Occipital lobe (tissue), 2 donors: ENCODE data around the gene SLC19A1. TPM values are rescaled to one million over a fixed set of nuclear protein-coding genes. Genes with fewer than 3 reads are reported as not detected.
A peak's percentile ranks its signal among the peaks of the same experiment; 100 is the strongest.

Experiments used
- DNase-seq: peaks from one replicate; lab custom pipeline; 2025; lab: John Stamatoyannopoulos, UW
- total RNA-seq: library from RNA; depleted of rRNA; stranded (reverse); fragments of >200 nt; gene quantifications from one replicate; pipeline ENCODE4 v1.2.3, GENCODE V29; 2014

The SLC19A1 gene
- total RNA-seq, 1 donor from 2014 or later: 10.8 TPM

DNA sequence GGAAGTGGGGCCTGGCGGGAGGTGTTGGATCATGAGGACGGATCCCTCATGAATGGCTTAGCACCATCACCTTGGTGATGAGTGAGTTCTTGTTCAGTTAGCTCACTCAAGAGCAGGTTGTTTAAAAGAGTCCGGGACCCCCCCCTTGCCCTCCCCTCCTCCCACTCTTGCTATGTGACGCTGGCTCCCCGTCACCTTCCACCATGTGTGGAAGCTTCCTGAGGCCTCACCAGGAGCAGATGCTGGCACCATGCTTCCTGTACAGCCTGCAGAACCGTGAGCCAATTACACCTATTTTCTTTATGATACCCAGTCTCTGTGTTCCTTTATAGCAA, 3.0 kb upstream of the SLC19A1 start:
- DNase-seq: no peak

DNA sequence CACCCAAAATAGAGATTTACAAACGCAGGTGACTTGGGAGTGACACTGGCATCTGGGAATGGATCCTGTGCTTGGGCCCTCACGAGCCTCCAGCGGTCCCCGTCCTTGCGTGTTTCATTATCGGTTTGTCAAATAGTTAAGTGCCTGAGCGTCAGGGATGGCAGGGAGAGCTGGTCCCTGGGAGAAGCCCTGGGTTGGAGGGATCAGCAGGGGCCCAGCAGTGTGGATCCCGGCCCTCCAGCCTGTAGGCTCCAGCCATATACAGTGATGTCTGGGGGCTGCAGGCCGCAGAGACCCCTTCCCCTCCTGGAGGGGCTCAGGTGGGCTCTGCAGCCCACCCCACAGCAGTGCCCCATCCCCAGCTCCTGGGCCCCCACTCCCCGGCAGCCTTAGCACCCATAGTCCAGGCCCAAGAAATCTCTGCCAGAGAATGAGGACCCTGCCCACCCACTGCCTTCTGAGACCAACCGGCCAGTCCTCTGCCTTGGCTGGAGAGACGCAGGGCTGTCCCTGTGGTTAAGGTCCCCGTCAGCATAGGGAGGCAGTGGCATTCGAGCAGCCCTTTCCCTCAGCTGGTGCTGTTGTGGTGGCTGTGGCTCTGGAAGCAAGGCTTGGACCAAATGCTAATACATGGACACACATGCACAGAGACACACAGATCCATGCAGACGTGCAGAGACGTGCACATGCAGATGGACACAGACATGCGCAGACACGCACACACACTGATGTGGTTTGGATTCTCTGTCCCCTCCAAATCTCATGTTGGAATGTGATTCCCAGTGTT, 2.4 kb upstream of the SLC19A1 start:
- no peak for DNase-seq

DNA sequence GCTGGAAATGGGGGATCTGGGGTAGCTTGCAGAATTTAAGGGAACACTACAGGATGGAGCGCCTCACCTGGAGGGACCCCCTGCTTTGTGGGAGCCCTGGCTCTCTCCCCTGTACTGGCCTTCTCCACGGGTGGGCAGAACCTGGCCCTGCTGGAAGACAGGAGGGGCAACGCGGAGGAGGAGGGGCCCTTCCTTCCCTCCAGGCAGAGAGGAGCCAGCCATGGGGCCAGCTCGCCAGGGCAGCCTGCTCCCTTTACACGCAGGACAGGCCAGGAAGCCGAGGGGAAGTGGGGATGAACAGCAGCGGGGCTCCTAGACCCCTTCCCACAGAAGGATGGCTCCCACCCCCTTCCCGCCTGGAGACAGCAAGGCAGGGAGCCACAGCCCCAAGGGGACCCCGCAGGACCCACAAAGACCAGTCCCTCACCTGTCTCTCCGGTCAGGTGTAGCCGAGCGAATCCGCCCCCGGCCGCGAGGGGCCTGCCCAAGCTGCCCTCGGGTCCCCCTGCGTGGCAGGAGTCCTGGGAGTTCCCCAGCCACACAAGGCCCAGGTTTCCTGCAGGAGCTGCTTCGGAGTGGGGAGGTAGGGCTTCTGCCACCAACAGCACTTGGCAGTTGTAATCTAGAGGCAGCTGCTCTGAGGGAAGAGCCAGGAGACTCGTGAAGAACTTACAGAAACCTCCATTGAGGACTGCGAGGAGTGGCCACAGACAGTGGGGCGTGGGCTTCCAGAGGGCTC, 1.6 kb upstream of the SLC19A1 start:
- DNase-seq: no peak

DNA sequence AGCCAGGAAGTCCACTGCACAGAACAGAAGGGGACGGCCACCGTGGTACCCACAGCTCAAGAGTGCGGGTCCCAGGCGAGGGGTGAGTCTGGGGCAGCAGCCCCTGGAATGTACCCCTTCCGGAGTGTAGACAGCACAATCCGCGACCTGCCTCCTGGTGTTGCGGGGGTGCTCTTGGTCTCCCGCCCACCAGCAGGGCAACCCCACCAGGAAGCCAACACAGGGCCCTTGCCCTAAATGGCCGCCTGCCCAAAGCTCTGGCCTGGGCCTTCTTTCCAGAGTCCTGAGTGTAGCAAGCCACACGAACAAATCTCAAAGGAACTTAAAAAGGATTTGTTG, 1.1 kb upstream of the SLC19A1 start:
- no peak for DNase-seq

DNA sequence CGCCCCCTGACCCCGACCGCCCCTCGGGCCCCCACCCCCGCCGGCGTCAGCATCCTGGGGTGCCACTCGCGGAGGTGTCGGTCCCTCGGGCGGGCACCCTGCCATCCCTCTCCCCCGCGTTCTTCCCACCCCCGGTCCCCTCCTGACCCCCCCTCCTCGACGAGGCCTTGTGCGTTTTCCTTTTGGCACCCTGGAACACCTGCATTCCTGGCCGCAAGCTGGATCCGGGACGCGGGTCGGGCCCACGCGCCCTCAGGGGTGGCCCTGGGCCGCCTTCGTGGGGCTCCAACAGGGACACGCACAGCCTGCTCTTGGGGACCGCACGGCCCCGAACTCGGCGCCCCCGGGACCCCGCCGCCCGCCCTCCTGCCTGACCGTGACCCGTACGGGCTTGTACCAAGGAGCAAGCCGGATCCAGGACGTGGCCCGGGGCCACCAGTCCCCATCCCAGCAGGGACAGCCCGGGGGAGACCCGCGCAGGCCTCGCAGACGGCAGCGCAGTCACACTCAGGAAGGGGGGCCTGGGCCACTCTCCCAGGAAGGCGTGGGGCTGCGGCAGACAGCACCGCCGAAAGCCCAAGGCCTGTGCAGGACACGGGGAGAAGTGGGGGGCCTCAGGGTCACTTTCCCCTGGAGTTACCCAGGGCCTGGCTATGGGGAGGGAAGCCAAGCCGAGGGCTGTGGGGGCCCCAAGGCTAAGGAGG, 579 bp upstream of the SLC19A1 start:
- no peak for DNase-seq

DNA sequence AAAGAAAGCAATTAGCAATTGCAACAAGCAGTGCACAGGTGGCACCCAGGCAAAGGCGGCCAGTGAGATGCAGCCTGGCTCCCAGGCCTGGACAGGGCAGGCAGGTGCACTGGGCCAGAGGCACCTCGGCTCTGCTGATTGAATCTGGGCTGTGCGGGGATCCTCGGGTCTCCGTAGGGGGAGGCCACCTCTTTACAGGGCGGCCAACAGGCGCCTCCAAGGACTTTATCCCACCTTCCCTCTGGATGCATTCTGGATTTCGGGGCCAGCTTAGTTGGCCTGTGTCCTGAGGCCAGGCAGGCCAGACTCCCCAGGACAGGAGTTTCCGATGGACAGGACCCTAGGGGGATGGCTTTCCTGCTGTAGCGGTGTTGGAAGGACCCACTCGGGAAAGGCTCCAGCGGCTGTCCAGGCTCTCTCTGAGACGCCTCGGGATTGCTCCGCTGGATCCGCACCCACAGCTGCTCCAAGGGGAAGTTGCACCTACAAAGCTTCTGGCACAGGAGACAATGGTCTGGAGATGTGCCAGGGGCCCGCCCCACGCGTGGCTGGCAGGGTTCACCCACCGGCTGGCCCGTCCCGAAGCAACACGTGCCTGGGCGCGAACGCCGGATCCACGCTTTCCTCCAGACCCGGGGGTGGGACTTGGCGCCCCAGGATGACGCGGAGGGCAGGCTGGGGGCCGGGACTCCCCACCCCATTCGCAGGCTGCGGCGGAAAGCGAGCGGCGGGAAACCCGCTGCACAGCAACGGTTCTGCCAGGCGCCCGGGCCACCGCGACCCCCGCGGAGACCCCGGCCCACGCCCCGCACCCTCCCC, 810 bp downstream of the SLC19A1 start:
- DNase-seq: peak; percentile 52

DNA sequence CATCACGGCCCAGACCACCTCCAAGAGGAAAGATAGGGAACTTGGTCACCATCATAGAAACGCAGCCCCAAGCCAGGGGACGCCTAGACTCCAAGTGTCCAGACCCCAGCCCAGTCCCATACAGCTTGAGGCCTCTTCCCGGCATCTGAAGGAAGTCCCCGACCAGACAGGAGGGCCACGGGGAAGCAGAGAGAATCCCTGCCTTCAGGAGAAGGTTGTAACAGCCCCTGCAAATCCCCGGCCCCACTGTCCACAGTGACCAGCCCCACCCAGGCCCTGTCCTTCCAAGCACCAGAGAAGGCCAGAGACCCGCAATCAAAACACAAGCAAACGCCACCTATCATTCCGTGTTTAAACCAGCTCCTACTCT, 1.7 kb downstream of the SLC19A1 start:
- DNase-seq: no peak

DNA sequence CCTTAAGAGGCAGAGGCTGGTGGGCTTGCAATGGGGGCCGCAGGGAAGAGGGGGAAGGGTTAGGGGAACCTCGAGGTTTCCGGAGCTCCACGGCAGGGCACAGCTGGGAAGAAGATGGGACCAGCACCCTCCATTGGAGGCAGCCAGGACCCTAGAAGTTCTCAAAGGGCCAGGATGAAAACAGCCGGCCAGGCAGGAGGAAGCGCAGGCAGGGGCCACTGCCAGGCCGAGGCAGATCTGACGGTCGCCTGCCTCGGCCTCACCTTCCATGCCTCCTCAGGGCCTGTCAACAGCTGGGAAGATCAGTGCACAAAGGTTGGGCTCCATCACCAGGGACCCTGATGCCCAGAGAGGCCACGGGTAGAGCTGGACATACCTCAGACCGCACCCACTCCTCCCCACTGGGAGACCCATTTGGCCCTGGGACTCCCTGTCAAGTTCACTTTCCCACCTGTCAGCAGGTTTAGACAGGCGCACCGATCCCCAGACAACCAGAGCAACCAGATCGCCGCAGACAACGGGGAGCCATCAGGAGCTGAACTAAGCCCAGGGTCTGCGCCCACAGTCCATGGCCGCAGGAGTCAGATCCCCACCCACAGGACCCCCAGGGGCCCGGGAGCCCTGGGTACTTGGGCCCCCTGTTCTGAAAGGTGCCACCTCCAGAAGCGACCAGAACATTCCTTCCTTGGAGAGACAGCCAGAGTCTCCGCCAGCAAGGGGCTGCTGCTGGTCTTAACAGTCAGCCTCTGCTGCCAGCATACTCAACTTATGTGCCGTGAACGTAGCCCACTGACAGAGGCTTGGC, 2.2 kb downstream of the SLC19A1 start:
- DNase-seq: no peak

DNA sequence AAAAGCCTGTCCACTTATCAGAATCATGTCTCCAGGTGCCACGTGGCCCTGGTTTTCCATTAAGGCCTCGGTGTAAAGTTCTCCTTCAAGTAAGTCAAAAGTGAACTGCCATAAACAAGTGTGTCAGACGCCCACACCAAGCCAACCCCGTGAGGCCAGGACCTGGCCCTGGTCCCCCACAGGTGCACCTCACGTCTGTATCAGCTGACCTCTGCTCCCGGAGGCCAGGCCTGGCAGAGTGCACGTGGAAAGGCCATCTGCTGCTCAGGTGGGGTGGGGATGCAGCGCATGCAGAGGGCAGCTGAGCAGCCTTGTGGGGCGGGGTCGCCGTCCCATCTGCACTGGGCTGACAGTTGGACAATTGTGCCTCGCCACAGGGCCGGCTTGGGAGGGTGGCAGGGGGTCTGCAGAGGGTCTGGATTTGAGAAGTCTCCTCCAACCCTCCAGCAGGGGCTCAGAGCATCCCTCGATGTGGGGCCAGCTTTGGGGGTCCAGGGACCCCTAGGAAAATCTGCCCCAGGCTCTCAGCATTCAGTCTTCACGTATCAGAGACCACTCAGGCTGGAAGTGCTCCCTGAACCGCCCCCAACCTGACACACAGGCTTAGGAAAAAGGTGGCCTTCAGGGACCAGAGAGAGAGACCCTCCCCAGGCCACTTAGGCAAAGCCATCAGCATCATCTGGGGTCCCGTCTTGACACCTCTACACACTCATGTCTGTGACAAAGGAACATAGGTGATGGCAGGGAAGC, 3.0 kb downstream of the SLC19A1 start:
- DNase-seq: no peak

DNA sequence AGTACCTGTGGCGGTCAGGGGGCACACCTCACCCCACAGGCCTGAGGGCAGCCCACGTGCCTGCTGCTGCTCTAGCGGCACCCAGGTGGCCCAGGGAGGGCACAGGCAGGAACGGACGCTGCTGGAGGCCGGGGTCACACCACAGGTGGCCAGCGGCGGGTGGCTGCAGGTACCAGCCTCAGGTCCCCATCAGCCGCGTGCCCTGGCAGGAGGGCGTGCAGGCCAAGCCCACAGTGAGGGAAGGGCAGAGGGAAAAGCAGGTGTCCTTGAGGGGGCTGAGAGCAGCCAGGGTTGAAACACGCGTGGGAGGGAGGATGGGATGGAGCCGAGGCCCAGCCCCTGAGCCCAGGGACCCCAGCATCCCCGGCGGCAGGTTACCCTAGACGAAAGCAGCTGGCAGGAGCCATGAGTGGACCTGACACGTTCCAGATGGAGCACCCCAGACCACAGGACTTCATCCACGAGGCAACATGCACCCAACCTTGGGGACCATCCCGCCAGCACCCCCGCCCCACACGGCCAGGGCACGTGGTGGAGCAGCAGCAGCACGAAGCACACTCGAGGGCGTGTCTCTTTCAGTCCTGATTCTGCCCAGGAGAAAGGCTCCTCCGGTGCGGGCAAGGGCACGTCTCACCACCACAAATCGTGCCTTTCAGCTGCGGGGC, 3.7 kb downstream of the SLC19A1 start:
- no peak for DNase-seq

DNA sequence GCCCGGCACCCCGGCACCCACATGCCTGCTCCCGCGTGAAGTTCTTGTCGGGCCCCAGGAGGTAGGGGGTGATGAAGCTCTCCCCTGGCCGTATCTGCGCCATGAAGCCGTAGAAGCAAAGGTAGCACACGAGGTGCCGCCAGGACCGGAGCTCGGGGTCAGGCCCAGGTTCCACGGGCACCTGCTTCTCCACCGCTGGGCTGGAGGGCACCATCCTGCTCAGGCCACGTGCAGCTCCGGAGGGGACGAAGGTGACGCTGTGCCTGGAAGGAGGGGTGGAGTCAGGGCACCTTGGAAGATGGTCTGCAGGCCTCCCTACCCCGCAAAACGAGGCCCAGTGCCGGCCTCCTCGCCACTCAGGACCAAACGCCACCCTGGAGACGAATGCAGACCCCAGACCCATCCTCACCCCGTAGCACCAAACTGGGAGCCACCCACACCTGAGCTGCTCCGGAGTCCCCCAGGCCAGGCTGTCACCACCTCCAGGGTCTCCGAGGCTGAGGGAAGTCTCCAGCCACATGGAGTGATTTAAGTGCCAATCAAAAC, 4.4 kb downstream of the SLC19A1 start:
- DNase-seq: no peak

DNA sequence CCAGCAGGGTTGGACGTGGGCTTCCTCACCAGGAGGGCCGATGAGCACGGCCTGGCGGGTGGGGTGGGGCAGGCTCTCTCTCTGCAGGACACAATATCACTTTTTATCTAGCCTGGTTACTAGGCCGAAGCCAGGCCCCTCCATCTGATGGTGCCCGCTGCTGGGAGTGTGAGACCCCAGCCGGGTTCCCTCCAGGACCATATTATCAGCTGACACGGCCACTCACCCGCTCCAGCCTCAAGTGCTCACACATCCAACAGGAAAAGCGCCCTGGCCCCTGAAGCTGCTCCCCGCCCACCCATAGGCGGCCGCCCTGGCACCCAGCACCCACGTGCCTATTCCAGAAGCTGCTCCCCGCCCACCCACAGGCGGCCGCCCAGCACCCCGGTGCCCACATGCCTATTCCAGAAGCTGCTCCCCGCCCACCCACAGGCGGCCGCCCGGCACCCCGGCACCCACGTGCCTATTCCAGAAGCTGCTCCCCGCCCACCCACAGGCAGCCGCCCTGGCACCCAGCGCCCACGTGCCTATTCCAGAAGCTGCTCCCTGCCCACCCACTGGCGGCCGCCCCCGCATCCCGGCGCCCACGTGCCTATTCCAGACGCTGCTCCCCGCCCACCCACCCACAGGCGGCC, 5.0 kb downstream of the SLC19A1 start:
- no peak for DNase-seq

DNA sequence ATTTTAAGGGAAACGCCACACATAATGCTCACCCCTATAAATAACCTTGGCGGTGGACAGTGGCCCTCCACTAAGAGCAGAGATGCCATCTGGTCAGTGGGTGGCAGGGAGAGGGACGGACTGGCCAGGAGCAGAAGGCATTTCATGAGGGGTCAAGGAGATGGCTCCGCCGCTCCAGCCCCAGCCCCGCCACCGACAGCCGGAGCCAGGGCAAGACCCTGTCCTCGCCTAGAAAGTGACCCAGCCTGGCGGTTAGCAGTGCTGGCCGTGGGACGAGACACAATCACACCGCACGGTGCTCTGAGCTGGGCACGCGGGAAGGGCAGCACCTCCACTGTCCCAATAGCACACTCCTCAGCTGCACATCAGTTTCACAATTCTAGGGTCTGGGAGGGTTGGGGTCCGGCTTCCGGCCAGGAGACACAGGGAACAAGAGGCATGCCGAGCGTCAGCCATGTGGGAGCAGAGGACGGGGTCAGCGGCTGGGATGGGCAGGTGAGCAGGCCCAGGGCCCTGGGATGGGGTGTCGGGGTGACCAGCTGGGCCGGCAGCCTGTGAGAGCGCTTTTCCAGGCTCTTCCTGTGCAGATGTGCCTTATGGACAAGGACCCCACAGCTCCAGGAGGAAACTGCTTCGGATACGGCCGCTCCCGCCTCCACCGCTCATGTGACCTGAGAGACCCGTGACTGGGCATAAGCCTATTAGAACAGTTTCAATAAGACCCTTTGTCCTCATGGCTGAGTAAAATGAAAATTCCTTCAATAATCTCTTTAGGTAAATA, 5.7 kb downstream of the SLC19A1 start:
- DNase-seq: no peak

DNA sequence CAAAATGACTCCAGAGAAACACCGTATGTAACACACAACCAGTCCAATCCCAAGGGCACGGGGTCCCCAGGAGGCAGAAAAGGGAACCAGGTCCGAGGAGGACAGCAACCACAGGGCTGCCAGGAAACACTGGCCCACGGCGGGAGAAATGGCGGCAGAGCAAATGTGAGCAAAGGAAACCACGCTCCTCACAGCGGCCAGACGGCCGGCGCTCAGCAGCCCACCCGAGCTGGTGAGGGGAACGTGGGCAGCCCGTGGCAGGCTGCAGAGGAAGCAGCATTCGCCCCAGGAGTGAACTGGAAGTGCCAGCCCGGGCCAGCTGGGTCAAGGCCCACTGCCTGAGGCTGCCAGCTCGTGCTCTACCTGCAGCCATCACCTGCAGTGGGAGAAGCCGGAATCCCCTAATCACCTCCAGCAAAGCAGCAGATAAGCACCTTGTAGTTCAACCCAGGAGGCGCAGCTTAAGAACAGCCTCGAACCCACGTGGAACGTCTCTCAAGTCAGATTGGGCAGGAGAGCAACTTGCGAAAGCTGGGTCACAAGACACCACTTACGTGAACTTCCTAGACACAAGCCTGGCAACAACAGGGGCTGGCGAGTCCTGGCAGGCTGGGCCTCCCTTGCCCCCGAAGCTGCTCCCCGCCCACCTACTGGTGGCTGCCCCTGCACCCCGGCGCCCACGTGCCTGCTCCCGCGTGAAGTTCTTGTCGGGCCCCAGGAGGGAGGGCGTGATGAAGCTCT, 6.7 kb downstream of the SLC19A1 start:
- DNase-seq: peak; percentile 27

DNA sequence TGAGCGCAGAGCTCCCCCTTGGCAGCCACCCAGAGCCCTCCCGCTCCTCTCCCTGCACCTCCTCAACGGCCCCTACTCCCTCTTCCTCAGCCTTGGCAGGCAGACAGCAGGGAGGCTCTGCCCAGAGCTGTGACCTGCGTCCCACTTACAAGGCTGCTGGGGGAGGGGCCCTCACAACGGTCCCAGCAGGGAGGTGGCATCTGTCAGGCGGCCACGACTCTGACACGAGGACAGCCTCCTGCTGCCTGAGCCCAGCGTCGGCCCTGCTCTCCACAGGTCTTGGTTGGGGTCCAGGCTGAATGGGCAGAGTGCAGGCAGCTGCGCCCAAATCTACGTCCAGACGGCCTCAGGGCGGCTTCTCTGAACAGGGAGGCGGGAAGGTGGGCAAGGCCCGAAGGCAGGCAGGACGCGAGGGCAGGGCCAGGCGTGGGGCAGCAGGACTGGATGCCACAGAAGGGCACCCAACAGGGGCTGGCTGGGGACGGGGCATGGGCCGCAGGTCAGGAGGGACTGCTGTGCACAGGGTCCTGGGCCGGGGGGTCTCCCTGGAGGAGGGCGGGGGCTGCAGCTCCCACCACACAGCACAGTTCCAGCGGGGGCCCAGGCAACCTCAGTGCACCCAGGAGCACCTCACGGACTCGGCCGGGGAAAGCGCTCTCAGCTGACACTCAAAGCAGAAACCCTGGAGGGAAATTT, 7.5 kb downstream of the SLC19A1 start:
- peak; percentile 25 for DNase-seq

DNA sequence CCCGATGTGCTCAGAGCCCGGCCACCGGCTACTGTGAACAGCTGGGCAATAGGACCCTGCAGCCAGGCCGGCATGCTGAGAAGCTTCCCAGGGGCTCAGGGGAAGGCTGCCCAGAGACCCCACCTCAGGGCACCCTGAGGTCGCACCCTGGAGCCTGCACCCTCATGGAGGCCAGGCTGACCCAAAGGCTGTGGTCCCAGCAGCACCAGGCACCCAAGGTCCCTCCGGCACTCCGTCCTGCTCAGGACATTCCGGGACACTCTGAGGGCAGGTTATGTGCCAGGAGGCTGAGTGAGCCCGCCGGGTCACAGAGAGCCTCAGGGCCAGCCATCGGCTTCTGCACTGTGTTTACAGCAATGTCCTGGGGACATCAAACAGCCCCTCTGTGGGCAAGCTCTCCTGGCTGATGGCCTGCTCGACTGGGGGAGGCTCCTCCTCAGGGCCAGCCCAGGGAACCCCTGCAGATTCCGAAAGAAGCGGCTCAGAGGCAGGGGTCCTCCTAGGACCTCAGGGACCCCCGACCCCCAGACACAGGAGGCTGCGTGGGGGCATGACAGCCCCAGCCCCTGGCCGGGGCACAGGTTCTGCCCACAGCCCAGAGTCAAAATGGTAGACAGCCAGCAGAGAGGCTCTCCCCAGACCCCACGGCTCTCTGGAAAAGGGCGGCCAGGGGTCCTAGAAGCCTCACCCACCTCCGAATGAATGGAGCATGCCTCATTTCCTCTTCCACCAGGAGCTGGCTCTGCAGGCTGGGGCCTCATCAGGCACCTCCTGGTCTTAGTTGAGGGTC, 8.2 kb downstream of the SLC19A1 start:
- no peak for DNase-seq
